Hepatocyte (in vitro differentiated cells): Measurements from ENCODE around the gene STIMATE. TPM values are rescaled to one million over a fixed set of nuclear protein-coding genes. Genes with fewer than 3 reads are reported as not detected.

Source experiments
- DNase-seq: peaks from one replicate; pipeline ENCODE4 v3.0.0-alpha.2; 2016; ENCODE audit warnings: low spot score
- H2AFZ ChIP-seq: fragments of 200-600 bp; sonication (generic); 2 replicates; pipeline ENCODE4 v1.6.0; 2016; ENCODE audit warnings: antibody characterized with exemption, mild to moderate bottlenecking
- H3K27ac ChIP-seq: fragments of 200-600 bp; sonication (generic); 2 replicates; pipeline ENCODE4 v1.5.1; 2016; ENCODE audit warnings: mild to moderate bottlenecking
- H3K27me3 ChIP-seq: fragments of 200-600 bp; sonication (generic); 2 replicates; pipeline ENCODE4 v1.6.1; 2016
- H3K36me3 ChIP-seq: fragments of 200-600 bp; sonication (generic); replicated peaks from 2 replicates; pipeline ENCODE4 v1.5.1; 2016; ENCODE audit warnings: low read depth; ENCODE audit not compliant: insufficient read depth
- H3K4me1 ChIP-seq: fragments of 200-600 bp; sonication (generic); 2 replicates; pipeline ENCODE4 v1.5.1; 2016; ENCODE audit warnings: mild to moderate bottlenecking, moderate library complexity; ENCODE audit not compliant: insufficient read depth
- H3K4me2 ChIP-seq: fragments of 200-600 bp; sonication (generic); 2 replicates; pipeline ENCODE4 v1.6.0; 2016
- H3K4me3 ChIP-seq: fragments of 200-600 bp; sonication (generic); 2 replicates; pipeline ENCODE4 v1.5.1; 2016; ENCODE audit warnings: mild to moderate bottlenecking
- H3K79me2 ChIP-seq: fragments of 200-600 bp; sonication (generic); 2 replicates; pipeline ENCODE4 v1.6.0; 2017; ENCODE audit warnings: mild to moderate bottlenecking
- H3K9me2 ChIP-seq: fragments of 200-600 bp; sonication (generic); replicated peaks from 2 replicates; pipeline ENCODE4 v1.6.0; 2017; ENCODE audit warnings: mild to moderate bottlenecking; ENCODE audit not compliant: insufficient read depth
- H3K9me3 ChIP-seq: fragments of 200-600 bp; sonication (generic); 2 replicates; pipeline ENCODE4 v1.5.1; 2016; ENCODE audit warnings: low read depth, mild to moderate bottlenecking
- H4K20me1 ChIP-seq: fragments of 200-600 bp; sonication (generic); 2 replicates; pipeline ENCODE4 v1.6.0; 2016; ENCODE audit warnings: mild to moderate bottlenecking; ENCODE audit not compliant: insufficient read depth, poor library complexity, severe bottlenecking
- EZH2 ChIP-seq: fragments of 200-600 bp; sonication (generic); IDR thresholded peaks from 2 replicates; pipeline ENCODE4 v1.6.1; 2016; ENCODE audit warnings: antibody characterized with exemption, mild to moderate bottlenecking, borderline replicate concordance
- EZH2phosphoT487 ChIP-seq: fragments of 200-600 bp; sonication (generic); IDR thresholded peaks from one replicate; pipeline ENCODE4 v1.6.1; 2018; ENCODE audit warnings: antibody characterized with exemption, mild to moderate bottlenecking, low read depth, moderate library complexity; ENCODE audit not compliant: unreplicated experiment, severe bottlenecking
- WGBS: methylation state at CpG from one replicate; pipeline ENCODE4 v1.1.6; 2016; ENCODE audit warnings: low lambda C conversion rate; ENCODE audit errors: missing lambda C conversion rate; 5-methylcytosine and 5-hydroxymethylcytosine counted together
- polyA plus RNA-seq: library from polyadenylated mRNA; unstranded; fragments of >200 nt; fragmentation: Nextera tagmentation; extraction: Ambion mirVana; gene quantifications from 2 replicates; pipeline ENCODE4 v1.2.1, GENCODE V29; 2016
- total RNA-seq: library from RNA; depleted of rRNA; stranded (reverse); fragments of >200 nt; gene quantifications from 2 replicates; pipeline ENCODE4 v1.2.3, GENCODE V29; 2014
- TF ChIP-seq, protein P1 (sequence below): fragments of 200-600 bp; sonication (generic); IDR thresholded peaks from 2 replicates; pipeline ENCODE4 v1.5.1; 2016; ENCODE audit warnings: antibody characterized with exemption, mild to moderate bottlenecking; ENCODE audit not compliant: poor library complexity

Gene STIMATE
- total and polyA plus RNA-seq, 2 experiments from 2014 or later: 14.5 to 20.4 TPM

DNA sequence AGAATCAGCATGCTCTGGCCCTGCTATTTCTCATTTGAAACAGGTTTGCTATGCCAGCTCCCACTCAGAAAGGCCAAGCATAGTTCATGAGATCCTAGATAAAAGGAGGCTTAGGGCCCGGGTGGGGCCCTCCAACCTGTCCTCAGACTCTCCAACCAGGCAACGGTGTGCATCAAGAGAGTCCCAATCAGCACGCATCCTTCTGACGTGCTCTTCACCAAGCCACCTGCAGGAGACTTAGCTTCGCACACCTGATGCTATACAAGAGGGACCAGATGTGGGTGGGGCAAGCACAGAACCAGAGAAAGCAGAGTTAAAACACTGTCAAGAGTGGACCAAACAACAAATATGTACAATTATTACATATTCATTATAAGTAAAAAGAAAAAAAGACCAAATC is 17.3 kb downstream of the STIMATE start:
- Histone ChIP-seq H3K4me3 (no peak overlapping the region), H3K36me3 (peaks cover 1% of the 10 kb centered on the region), H3K79me2 (peaks cover 13% of the 10 kb centered on the region), H2AFZ (no peak overlapping the region), H3K4me1 (no peaks in the 10 kb centered on the region), H3K27me3 (no peaks in the 10 kb centered on the region), H3K9me2 (no peaks in the 10 kb centered on the region), H4K20me1 (no peaks in the 10 kb centered on the region), H3K9me3 (no peaks in the 10 kb centered on the region), H3K4me2 (no peak overlapping the region), H3K27ac (no peak overlapping the region)
- 94% methylated on average over 5 of the region's 5 CpGs for WGBS
- DNase-seq: no peak
- TF ChIP-seq, protein P1, sequence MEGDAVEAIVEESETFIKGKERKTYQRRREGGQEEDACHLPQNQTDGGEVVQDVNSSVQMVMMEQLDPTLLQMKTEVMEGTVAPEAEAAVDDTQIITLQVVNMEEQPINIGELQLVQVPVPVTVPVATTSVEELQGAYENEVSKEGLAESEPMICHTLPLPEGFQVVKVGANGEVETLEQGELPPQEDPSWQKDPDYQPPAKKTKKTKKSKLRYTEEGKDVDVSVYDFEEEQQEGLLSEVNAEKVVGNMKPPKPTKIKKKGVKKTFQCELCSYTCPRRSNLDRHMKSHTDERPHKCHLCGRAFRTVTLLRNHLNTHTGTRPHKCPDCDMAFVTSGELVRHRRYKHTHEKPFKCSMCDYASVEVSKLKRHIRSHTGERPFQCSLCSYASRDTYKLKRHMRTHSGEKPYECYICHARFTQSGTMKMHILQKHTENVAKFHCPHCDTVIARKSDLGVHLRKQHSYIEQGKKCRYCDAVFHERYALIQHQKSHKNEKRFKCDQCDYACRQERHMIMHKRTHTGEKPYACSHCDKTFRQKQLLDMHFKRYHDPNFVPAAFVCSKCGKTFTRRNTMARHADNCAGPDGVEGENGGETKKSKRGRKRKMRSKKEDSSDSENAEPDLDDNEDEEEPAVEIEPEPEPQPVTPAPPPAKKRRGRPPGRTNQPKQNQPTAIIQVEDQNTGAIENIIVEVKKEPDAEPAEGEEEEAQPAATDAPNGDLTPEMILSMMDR: no peak
- TF ChIP-seq EZH2: no peak
- TF ChIP-seq EZH2phosphoT487: no peak

DNA sequence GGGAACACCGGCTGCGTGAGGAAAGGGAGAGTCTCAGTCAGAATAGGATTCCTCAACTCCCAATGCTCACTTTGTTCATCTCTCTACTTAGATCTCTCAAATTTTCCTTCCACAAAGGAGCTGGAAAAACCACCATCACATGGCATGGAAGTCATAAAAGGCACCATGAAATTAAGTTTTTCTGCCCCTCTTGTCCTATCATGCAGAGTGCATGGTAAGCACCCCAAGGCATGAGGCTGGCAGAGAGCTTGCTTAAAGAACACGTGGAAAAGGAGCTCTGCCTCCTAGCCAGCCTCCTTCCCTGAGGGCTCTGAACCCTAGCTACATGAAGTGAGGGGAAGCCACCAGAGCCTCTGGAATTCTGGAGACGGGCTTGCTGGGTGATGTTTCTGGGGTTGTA is 17.8 kb downstream of the STIMATE start:
- Histone ChIP-seq H3K4me3 (no peak overlapping the region), H3K4me1 (no peaks in the 10 kb centered on the region), H3K36me3 (no peaks in the 10 kb centered on the region), H2AFZ (no peak overlapping the region), H3K9me3 (no peaks in the 10 kb centered on the region), H3K79me2 (peaks cover 17% of the 10 kb centered on the region), H3K9me2 (no peaks in the 10 kb centered on the region), H3K27ac (no peak overlapping the region), H3K4me2 (no peak overlapping the region), H4K20me1 (no peaks in the 10 kb centered on the region), H3K27me3 (no peaks in the 10 kb centered on the region)
- 95% methylated on average over 4 of the region's 4 CpGs for WGBS
- TF ChIP-seq, protein P1: no peak
- TF ChIP-seq EZH2phosphoT487 (no peak), EZH2 (no peak)
- DNase-seq: no peak

DNA sequence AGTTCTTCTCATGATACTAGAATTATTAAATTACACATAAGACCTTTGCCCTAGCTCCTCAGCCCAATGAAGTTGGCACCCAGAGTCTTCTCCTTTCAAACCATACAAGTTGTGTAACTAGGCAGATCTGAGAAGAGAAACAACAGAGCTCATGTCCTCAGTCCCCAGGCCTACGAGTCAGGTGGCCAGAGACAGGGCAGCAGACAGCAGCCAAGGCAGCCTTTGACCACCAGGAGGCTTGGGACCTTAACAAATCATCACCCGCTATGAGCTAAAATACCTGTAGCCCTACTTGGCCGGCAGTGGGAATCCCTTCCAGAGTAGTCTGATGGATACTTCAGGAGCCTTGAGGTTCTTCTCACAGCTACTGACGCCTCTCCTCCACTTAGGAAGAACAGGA is 18.3 kb downstream of the STIMATE start:
- no peak for DNase-seq
- WGBS: 92% methylated on average over 4 of the region's 4 CpGs
- TF ChIP-seq EZH2phosphoT487: no peak
- TF ChIP-seq EZH2: no peak
- TF ChIP-seq, protein P1: no peak
- Histone ChIP-seq H2AFZ (no peak overlapping the region), H3K36me3 (no peaks in the 10 kb centered on the region), H3K4me1 (no peaks in the 10 kb centered on the region), H3K27ac (no peak overlapping the region), H3K4me2 (no peak overlapping the region), H3K79me2 (peaks cover 22% of the 10 kb centered on the region), H3K27me3 (no peaks in the 10 kb centered on the region), H4K20me1 (no peaks in the 10 kb centered on the region), H3K9me2 (no peaks in the 10 kb centered on the region), H3K9me3 (no peaks in the 10 kb centered on the region), H3K4me3 (no peak overlapping the region)

DNA sequence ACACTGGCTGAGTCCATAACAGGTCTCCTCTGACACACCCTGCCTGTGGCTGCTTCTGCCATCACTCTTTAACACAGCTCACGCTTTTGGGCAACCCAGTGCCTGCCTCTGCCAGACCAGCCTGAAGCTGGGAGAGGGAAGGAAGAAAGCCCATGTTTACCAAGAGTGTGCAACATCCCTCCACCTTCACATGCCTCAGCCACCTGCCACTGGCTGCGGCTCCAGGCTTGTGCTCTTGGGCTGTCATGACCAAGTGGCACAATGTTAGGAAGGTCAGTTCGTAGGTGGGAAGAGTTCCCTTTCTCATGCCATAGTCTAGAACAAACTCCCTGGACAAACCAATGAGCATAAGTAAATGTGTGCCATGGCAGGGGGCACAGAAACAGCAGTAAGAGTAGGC is 20.3 kb downstream of the STIMATE start:
- no peaks in the 10 kb centered on the region for H3K4me1 ChIP-seq
- 95% methylated on average over 3 of the region's 3 CpGs for WGBS
- TF ChIP-seq, protein P1: no peak
- TF ChIP-seq EZH2: no peak
- TF ChIP-seq EZH2phosphoT487: no peak
- H3K9me3 ChIP-seq: no peaks in the 10 kb centered on the region
- H2AFZ ChIP-seq: no peak overlapping the region
- H3K4me3 ChIP-seq: no peak overlapping the region
- H3K27ac ChIP-seq: no peak overlapping the region
- H3K79me2 ChIP-seq: peaks cover 31% of the 10 kb centered on the region
- DNase-seq: no peak
- no peaks in the 10 kb centered on the region for H4K20me1 ChIP-seq
- no peaks in the 10 kb centered on the region for H3K9me2 ChIP-seq
- no peaks in the 10 kb centered on the region for H3K27me3 ChIP-seq
- H3K36me3 ChIP-seq: no peaks in the 10 kb centered on the region
- H3K4me2 ChIP-seq: no peak overlapping the region
